Camera-type eye (tissue), 1 donor: ENCODE results near the gene EIF4G1. TPM values are rescaled to one million over a fixed set of nuclear protein-coding genes. Genes with fewer than 3 reads are reported as not detected.

ENCODE experiments used
- total RNA-seq: library from RNA; depleted of rRNA; stranded (reverse); fragments of >200 nt; gene quantifications from one replicate; pipeline ENCODE4 v1.2.3, GENCODE V29; 2014

The EIF4G1 gene
- 155 TPM for total RNA-seq

GRCh38 chr3:184314363-184314699 lies at the start of gene EIF4G1:
Gene EIF4G1, plus strand, starts transcription at chr3:184314606. Its CDS starts 1,191 bp downstream, at chr3:184315797.

GRCh38 chr3:184275961-184276910 lies 38.2 kb upstream of the EIF4G1 start, which contains the start of gene ECE2:
Gene ECE2, plus strand, starts transcription at chr3:184276022. Its CDS starts 132 bp downstream, at chr3:184276154.

GRCh38 chr3:184298759-184299487 lies 15.5 kb upstream of the EIF4G1 start, which contains the start of gene PSMD2:
Gene PSMD2, plus strand, starts transcription at chr3:184299241. Its CDS starts 26 bp downstream, at chr3:184299267.

GRCh38 chr3:184337399-184337714 lies 23.0 kb downstream of the EIF4G1 start, which contains the start of gene FAM131A:
Gene FAM131A, plus strand, starts transcription at chr3:184337600. Its CDS starts 31 bp downstream, at chr3:184337631.

GRCh38 chr3:184361532-184361931 lies 47.1 kb downstream of the EIF4G1 start, which contains the start of the genes CLCN2 and POLR2H:
Gene CLCN2, minus strand, starts transcription at chr3:184361605. Its CDS starts 126 bp downstream, at chr3:184361479.
Gene POLR2H, plus strand, starts transcription at chr3:184361710. Its CDS starts 1,783 bp downstream, at chr3:184363493.

GRCh38 chr3:184377882-184378445 lies 63.6 kb downstream of the EIF4G1 start, which contains the start of gene THPO:
Gene THPO, minus strand, starts transcription at chr3:184378207. Its CDS starts 1,948 bp downstream, at chr3:184376259.

GRCh38 chr3:184379358-184380184 lies 65.2 kb downstream of the EIF4G1 start, which contains the start of gene CHRD:
Gene CHRD, plus strand, starts transcription at chr3:184380054. Its CDS starts 265 bp downstream, at chr3:184380319.

Other genes with a start within 250 kb of the EIF4G1 start
- gene HTR3E, start 217.5 kb upstream of the EIF4G1 start, total RNA-seq, result not detected
- 44.0 TPM for gene EIF2B5, start 179.2 kb upstream of the EIF4G1 start, total RNA-seq
- gene DVL3, start 159.2 kb upstream of the EIF4G1 start, total RNA-seq, result 66.6 TPM
- 273 TPM for gene AP2M1, start 139.8 kb upstream of the EIF4G1 start, total RNA-seq
- gene ABCF3, start 128.4 kb upstream of the EIF4G1 start, total RNA-seq, result 60.0 TPM
- 1.2 TPM for gene VWA5B2, start 85.0 kb upstream of the EIF4G1 start, total RNA-seq
- 27.2 TPM for gene ALG3, start 65.6 kb upstream of the EIF4G1 start, total RNA-seq
- not detected for gene EEF1AKMT4, start 64.9 kb upstream of the EIF4G1 start, total RNA-seq
- 1.1 TPM for gene CAMK2N2, start 53.1 kb upstream of the EIF4G1 start, total RNA-seq
- 2.0 TPM for gene ECE2, start 38.6 kb upstream of the EIF4G1 start, total RNA-seq
- gene PSMD2, start 15.4 kb upstream of the EIF4G1 start, total RNA-seq, result 236 TPM
- 32.0 TPM for gene FAM131A, start 23.0 kb downstream of the EIF4G1 start, total RNA-seq
- 11.0 TPM for gene CLCN2, start 47.0 kb downstream of the EIF4G1 start, total RNA-seq
- gene POLR2H, start 47.1 kb downstream of the EIF4G1 start, total RNA-seq, result 62.1 TPM
- not detected for gene THPO, start 63.6 kb downstream of the EIF4G1 start, total RNA-seq
- 26.8 TPM for gene CHRD, start 65.4 kb downstream of the EIF4G1 start, total RNA-seq
- gene EPHB3, start 247.2 kb downstream of the EIF4G1 start, total RNA-seq, result 32.2 TPM